Measurements from ENCODE around the gene LGMN.
A peak's percentile ranks its signal among the peaks of the same experiment; 100 is the strongest.

LGMN gene

GRCh38 chr14:92696366-92696765 is 52.1 kb downstream of the LGMN start:
- H3K4me1 Mint-ChIP-seq, result peaks cover 38% of the 10 kb centered on the region
- peaks cover 5% of the 10 kb centered on the region for H3K27me3 Mint-ChIP-seq
- no peak overlapping the region for H3K4me3 Mint-ChIP-seq
- no peak for ATAC-seq (replicated peaks; ENCODE audit: extremely low read depth, poor library complexity, severe bottlenecking)
- no peaks in the 10 kb centered on the region for H3K9me3 Mint-ChIP-seq
- DNase-seq (ENCODE audit: low spot score in 2 of 2), result no peak
- peak overlapping the region; percentile 91 for H3K27ac Mint-ChIP-seq (ENCODE audit: low read depth)
- H3K36me3 Mint-ChIP-seq (ENCODE audit: insufficient read depth), result peaks cover 13% of the 10 kb centered on the region

GRCh38 chr14:92695562-92695961 is 52.9 kb downstream of the LGMN start:
- no peak for ATAC-seq (replicated peaks; ENCODE audit: extremely low read depth, poor library complexity, severe bottlenecking)
- H3K4me1 Mint-ChIP-seq, result peaks cover 38% of the 10 kb centered on the region
- H3K27me3 Mint-ChIP-seq, result no peaks in the 10 kb centered on the region
- H3K27ac Mint-ChIP-seq (ENCODE audit: low read depth), result peak overlapping the region; percentile 91
- no peak for DNase-seq (ENCODE audit: low spot score in 2 of 2)
- no peak overlapping the region for H3K4me3 Mint-ChIP-seq
- peaks cover 15% of the 10 kb centered on the region for H3K36me3 Mint-ChIP-seq (ENCODE audit: insufficient read depth)
- no peaks in the 10 kb centered on the region for H3K9me3 Mint-ChIP-seq

- Mint-ChIP-seq H3K27me3 (no peaks in the 10 kb centered on the region), H3K9me3 (no peaks in the 10 kb centered on the region), H3K4me1 (peaks cover 38% of the 10 kb centered on the region), H3K27ac (ENCODE audit: low read depth) (no peak overlapping the region), H3K36me3 (ENCODE audit: insufficient read depth) (peaks cover 17% of the 10 kb centered on the region), H3K4me3 (no peak overlapping the region)
- no peak for ATAC-seq (replicated peaks; ENCODE audit: extremely low read depth, poor library complexity, severe bottlenecking)
- no peak for DNase-seq (ENCODE audit: low spot score in 2 of 2)
Measured at GRCh38 chr14:92694807-92695206, 53.6 kb downstream of the LGMN start.

- Mint-ChIP-seq H3K27ac (ENCODE audit: low read depth) (no peak overlapping the region), H3K27me3 (no peaks in the 10 kb centered on the region), H3K4me3 (no peak overlapping the region), H3K36me3 (ENCODE audit: insufficient read depth) (peaks cover 17% of the 10 kb centered on the region), H3K9me3 (no peaks in the 10 kb centered on the region), H3K4me1 (peaks cover 38% of the 10 kb centered on the region)
- ATAC-seq (replicated peaks; ENCODE audit: extremely low read depth, poor library complexity, severe bottlenecking) (no peak), DNase-seq (ENCODE audit: low spot score in 2 of 2) (no peak)
Measured at GRCh38 chr14:92693998-92694795, 54.2 kb downstream of the LGMN start.

GRCh38 chr14:92692822-92693226 is 55.6 kb downstream of the LGMN start:
- Mint-ChIP-seq H3K36me3 (ENCODE audit: insufficient read depth) (peaks cover 19% of the 10 kb centered on the region), H3K4me1 (peaks cover 38% of the 10 kb centered on the region), H3K27ac (ENCODE audit: low read depth) (peak overlapping the region; percentile 46), H3K4me3 (no peak overlapping the region), H3K9me3 (no peaks in the 10 kb centered on the region), H3K27me3 (no peaks in the 10 kb centered on the region)
- ATAC-seq (replicated peaks; ENCODE audit: extremely low read depth, poor library complexity, severe bottlenecking) (peak; percentile 36), DNase-seq (ENCODE audit: low spot score in 2 of 2) (no peak)

GRCh38 chr14:92690171-92691011 is 58.0 kb downstream of the LGMN start:
- no peak for ATAC-seq (replicated peaks; ENCODE audit: extremely low read depth, poor library complexity, severe bottlenecking)
- H3K9me3 Mint-ChIP-seq, result no peaks in the 10 kb centered on the region
- peaks cover 15% of the 10 kb centered on the region for H3K36me3 Mint-ChIP-seq (ENCODE audit: insufficient read depth)
- DNase-seq (ENCODE audit: low spot score in 2 of 2), result no peak
- H3K4me1 Mint-ChIP-seq, result peaks cover 27% of the 10 kb centered on the region
- no peak overlapping the region for H3K4me3 Mint-ChIP-seq
- no peak overlapping the region for H3K27ac Mint-ChIP-seq (ENCODE audit: low read depth)
- H3K27me3 Mint-ChIP-seq, result no peaks in the 10 kb centered on the region

- ATAC-seq (replicated peaks; ENCODE audit: extremely low read depth, poor library complexity, severe bottlenecking), result no peak
- Mint-ChIP-seq H3K36me3 (ENCODE audit: insufficient read depth) (peaks cover 19% of the 10 kb centered on the region), H3K4me3 (no peak overlapping the region), H3K27me3 (no peaks in the 10 kb centered on the region), H3K4me1 (peaks cover 19% of the 10 kb centered on the region), H3K9me3 (no peaks in the 10 kb centered on the region), H3K27ac (ENCODE audit: low read depth) (no peak overlapping the region)
- no peak for DNase-seq (ENCODE audit: low spot score in 2 of 2)
Measured at GRCh38 chr14:92688434-92689375, 59.7 kb downstream of the LGMN start.

- Mint-ChIP-seq H3K4me1 (peaks cover 12% of the 10 kb centered on the region), H3K36me3 (ENCODE audit: insufficient read depth) (peaks cover 21% of the 10 kb centered on the region), H3K9me3 (no peaks in the 10 kb centered on the region), H3K27me3 (no peaks in the 10 kb centered on the region), H3K4me3 (no peak overlapping the region), H3K27ac (ENCODE audit: low read depth) (no peak overlapping the region)
- ATAC-seq (replicated peaks; ENCODE audit: extremely low read depth, poor library complexity, severe bottlenecking), result no peak
- no peak for DNase-seq (ENCODE audit: low spot score in 2 of 2)
Measured at GRCh38 chr14:92687681-92688433, 60.6 kb downstream of the LGMN start.

- Mint-ChIP-seq H3K36me3 (ENCODE audit: insufficient read depth) (peaks cover 21% of the 10 kb centered on the region), H3K9me3 (no peaks in the 10 kb centered on the region), H3K4me3 (no peak overlapping the region), H3K27ac (ENCODE audit: low read depth) (peak overlapping the region; percentile 19), H3K27me3 (no peaks in the 10 kb centered on the region), H3K4me1 (peaks cover 6% of the 10 kb centered on the region)
- DNase-seq (ENCODE audit: low spot score in 2 of 2) (peak in 1 of 2 donors; percentile 60), ATAC-seq (replicated peaks; ENCODE audit: extremely low read depth, poor library complexity, severe bottlenecking) (peak; percentile 61)
Measured at GRCh38 chr14:92686900-92687427, 61.5 kb downstream of the LGMN start.

GRCh38 chr14:92686411-92686899 is 62.0 kb downstream of the LGMN start:
- no peak for ATAC-seq (replicated peaks; ENCODE audit: extremely low read depth, poor library complexity, severe bottlenecking)
- Mint-ChIP-seq H3K27me3 (no peaks in the 10 kb centered on the region), H3K36me3 (ENCODE audit: insufficient read depth) (peaks cover 21% of the 10 kb centered on the region), H3K4me3 (no peak overlapping the region), H3K9me3 (no peaks in the 10 kb centered on the region), H3K27ac (ENCODE audit: low read depth) (peak overlapping the region; percentile 19), H3K4me1 (peaks cover 7% of the 10 kb centered on the region)
- no peak for DNase-seq (ENCODE audit: low spot score in 2 of 2)

GRCh38 chr14:92685784-92686355 is 62.6 kb downstream of the LGMN start:
- Mint-ChIP-seq H3K9me3 (no peaks in the 10 kb centered on the region), H3K4me3 (peak overlapping the region; percentile 8), H3K4me1 (peaks cover 13% of the 10 kb centered on the region), H3K36me3 (ENCODE audit: insufficient read depth) (peaks cover 24% of the 10 kb centered on the region), H3K27ac (ENCODE audit: low read depth) (peak overlapping the region; percentile 75), H3K27me3 (no peaks in the 10 kb centered on the region)
- no peak for ATAC-seq (replicated peaks; ENCODE audit: extremely low read depth, poor library complexity, severe bottlenecking)
- no peak for DNase-seq (ENCODE audit: low spot score in 2 of 2)
